IPS-18c (cell line): ENCODE results near the gene PTPN4.

ENCODE experiments used
- H3K4me3 ChIP-seq: 2 replicates; pipeline ENCODE4 v1.7.0; 2013; ENCODE audit warnings: low read depth, mild to moderate bottlenecking, low read length, moderate library complexity; ENCODE audit not compliant: insufficient read depth
- H3K9me3 ChIP-seq: one replicate; pipeline ENCODE4 v1.6.1; 2013; ENCODE audit warnings: mild to moderate bottlenecking, low read length, moderate library complexity; ENCODE audit not compliant: control insufficient read depth, insufficient read depth

Gene PTPN4

GRCh38 chr2:119856469-119856901 is 96.8 kb downstream of the PTPN4 start:
- Histone ChIP-seq H3K4me3 (no peak overlapping the region), H3K9me3 (peaks cover 4% of the 10 kb centered on the region)

DNA sequence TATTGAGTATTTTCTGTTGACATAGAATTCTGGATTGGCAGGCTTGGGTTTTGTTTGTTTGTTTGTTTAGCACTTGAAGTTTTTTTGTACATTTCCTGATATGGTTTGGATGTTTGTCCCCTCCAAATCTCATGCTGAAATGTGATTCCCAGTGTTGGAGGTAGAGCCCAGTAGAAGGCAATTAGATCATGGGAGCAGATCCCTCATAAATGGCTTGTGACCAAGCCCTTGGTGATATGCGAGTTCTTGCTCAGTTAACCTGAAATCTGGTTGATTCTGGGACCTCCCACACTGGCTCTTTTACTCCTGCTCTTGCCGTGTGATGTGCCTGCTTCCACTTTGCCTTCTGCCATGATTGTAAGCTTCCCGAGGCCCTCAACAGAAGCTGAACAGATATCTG is 98.0 kb downstream of the PTPN4 start:
- H3K9me3 ChIP-seq, result no peaks in the 10 kb centered on the region

GRCh38 chr2:119859528-119859927 is 99.8 kb downstream of the PTPN4 start:
- H3K4me3 ChIP-seq, result no peak overlapping the region
- no peaks in the 10 kb centered on the region for H3K9me3 ChIP-seq

More for the DNA sequence above, 98.0 kb downstream of the PTPN4 start:
- no peak overlapping the region for H3K4me3 ChIP-seq

- H3K4me3 ChIP-seq, result no peak overlapping the region
- no peaks in the 10 kb centered on the region for H3K9me3 ChIP-seq
Observed at GRCh38 chr2:119860924-119861323, 101.2 kb downstream of the PTPN4 start.

DNA sequence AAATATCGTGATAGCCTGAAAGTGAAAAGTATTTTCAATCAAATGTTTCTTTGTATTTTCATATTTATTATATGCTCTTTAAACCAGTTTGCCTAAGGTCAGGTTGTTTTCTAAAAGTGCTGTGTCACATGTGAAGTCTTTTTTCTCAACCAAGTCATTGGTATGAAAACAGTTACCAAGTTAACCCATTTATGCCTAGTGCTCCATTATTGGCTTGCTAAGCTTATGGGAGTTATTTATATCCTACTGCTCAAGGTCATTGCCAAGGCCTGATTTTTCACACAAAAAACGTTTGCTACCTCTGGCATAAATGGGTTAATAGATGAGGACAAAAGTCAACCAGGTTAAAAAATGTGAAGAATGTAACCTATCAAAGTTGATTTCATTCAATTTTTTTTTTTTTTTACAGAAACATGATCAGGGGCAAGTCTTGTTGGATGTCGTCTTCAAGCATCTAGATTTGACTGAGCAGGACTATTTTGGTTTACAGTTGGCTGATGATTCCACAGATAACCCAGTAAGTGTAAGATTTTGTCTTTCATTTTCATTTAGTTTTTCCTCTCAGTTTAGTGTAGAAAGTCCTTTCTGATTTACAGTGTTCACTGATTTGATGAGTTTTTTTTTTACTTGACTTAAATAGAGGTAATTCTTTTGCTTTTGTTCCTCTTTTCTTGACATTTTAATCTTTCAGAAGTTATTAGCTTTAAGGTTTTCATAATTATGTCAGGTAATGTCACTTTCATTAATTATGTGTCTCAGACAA is 102.6 kb downstream of the PTPN4 start:
- no peak overlapping the region for H3K4me3 ChIP-seq
- H3K9me3 ChIP-seq, result no peaks in the 10 kb centered on the region

DNA sequence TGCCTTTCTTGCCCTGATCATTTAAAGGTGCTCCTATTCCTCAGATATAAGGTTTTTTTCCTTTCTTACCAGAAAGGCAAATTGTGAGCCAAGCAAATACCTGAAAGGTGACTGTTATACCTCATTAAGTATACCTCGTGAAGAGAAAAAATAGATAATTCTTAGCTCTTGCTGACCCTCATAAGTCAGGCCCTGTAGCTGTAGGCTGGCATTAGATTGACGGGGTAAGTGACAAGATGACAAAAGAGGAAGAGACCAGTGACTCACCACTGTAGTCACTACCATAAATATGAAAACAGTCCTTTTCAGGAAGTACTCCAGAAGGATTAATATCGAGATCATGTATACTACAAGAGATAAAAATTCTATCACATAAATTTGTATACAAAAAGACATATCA is 104.6 kb downstream of the PTPN4 start:
- Histone ChIP-seq H3K4me3 (no peak overlapping the region), H3K9me3 (no peaks in the 10 kb centered on the region)

GRCh38 chr2:119871725-119872124 is 112.0 kb downstream of the PTPN4 start:
- Histone ChIP-seq H3K4me3 (no peak overlapping the region), H3K9me3 (no peaks in the 10 kb centered on the region)

GRCh38 chr2:119873350-119874315 is 113.9 kb downstream of the PTPN4 start:
- no peak overlapping the region for H3K4me3 ChIP-seq
- no peaks in the 10 kb centered on the region for H3K9me3 ChIP-seq

- Histone ChIP-seq H3K9me3 (no peaks in the 10 kb centered on the region), H3K4me3 (no peak overlapping the region)
Observed at GRCh38 chr2:119879502-119879901, 119.8 kb downstream of the PTPN4 start.

DNA sequence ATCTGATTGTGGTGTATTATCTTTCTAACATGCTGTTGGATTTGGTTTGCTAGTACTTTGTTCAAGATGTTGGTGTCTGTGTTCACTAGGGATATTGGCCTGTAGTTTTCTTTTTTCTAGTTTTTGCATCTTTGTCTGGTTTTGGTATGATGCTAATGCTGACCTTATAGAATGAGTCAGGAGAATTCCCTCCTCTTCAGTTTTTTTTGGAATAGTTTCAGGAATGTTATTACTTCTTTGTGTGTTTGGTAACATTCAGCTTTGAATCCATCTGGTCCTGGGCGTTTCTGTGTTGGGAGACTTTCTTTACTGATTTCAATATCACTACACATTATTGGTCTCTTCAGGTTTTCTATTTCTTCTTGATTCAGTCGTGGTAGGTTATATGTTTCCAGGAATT is 129.0 kb downstream of the PTPN4 start:
- Histone ChIP-seq H3K4me3 (no peak overlapping the region), H3K9me3 (no peaks in the 10 kb centered on the region)

DNA sequence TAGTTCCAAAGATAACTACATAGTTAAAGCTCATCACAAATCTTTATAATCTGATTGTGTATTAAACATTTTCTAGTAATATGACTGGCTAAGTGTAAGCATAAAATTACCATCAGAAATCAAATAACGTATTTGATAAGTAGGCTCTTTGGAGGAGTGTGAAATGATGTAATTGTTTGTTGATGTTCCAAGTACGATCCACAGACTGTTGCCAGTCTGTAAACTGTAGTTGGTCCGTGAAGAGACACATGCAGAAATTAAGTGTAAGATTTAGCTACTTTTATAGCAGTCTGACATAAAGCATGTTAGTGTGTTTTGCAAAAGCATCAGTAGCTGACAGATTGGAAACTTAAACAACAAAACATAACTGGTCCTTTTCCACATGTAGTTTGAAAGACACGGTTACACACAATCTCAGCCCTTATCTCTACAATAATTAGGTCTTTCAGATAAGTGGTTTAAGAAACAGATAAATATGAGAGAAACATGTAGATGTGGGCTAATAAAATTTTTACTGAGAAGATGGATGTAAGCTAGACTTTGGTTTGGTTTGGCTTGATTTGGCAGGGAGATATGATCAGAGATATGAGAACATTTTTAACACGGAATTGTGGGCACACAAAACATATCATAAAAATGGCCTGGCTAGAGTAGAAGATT is 138.1 kb downstream of the PTPN4 start:
- no peaks in the 10 kb centered on the region for H3K9me3 ChIP-seq
- H3K4me3 ChIP-seq, result no peak overlapping the region

DNA sequence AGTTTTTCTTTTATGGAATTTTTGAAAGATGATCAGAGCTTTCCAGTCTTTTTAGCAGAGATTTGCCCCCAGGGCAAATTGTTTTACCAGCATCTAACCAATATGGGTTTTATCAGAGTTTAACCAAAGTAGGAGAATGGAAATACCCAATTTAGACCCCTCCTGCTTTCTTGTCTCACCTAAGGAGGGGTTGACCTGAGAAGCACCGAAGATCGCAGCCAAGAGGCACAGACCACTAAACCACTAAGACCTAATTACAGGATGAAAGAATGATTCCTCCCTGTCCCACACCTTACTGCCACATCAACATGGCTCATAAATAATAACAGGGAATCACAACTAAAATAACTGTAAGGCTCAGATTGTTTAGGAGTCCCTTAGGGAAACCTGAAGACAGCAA is 141.3 kb downstream of the PTPN4 start:
- H3K4me3 ChIP-seq, result no peak overlapping the region

DNA sequence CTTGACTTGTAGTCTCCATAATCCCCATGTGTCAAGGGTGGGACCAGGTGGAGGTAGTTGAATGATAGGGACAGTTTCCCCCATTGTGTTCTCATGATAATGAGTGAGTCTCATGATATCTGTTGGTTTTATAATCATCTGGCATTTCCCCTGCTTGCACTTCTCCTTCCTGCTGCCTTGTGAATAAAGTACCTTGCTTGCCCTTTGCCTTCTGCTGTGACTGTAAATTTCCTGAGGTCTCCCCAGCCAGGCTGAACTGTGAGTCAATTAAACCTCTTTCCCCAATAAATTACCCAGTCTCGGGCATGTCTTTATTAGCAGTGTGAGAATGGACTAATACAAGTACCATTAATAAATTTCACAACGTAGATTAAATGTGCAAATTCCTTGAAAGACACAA is 150.8 kb downstream of the PTPN4 start:
- H3K4me3 ChIP-seq, result no peak overlapping the region
- no peaks in the 10 kb centered on the region for H3K9me3 ChIP-seq

More for the DNA sequence above, 141.3 kb downstream of the PTPN4 start:
- H3K9me3 ChIP-seq, result no peaks in the 10 kb centered on the region

DNA sequence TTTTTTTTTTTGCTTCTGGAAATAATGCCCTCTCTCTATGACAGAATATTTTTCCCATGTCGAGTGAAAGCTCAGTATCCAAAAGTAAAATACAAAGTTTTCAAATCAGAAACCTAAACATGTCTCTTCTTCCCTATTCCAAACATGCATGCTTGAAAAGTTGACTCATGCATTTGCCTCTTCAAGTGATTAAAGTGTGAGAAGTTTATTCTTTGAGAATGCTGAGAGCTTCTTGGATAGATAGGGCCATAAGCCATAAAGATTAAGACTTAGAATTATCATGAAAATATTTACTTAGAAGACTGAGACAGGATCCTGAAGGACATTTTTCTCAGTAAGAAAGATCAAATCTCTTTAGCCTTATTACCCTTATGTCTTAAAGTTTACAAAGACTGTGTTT is 154.5 kb downstream of the PTPN4 start:
- no peak overlapping the region for H3K4me3 ChIP-seq
- no peaks in the 10 kb centered on the region for H3K9me3 ChIP-seq

DNA sequence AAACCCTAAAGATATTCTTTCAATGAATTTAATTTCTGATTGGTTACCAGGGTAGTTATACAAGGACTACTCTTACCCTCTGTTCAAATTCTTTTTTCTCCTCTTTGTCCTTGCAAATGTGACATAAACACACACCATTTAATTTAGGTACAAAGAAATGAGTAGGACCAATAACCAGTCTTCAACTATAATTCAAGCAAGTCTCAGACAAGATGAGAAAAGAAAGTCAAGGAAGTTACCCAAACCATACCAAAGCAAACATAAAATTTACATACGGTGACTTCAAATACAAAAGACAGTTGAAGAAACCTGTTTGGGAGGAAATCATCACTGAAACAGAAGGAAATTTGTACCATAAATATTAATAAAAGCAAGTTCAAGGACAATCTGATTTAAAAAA is 162.1 kb downstream of the PTPN4 start:
- Histone ChIP-seq H3K9me3 (no peaks in the 10 kb centered on the region), H3K4me3 (no peak overlapping the region)

DNA sequence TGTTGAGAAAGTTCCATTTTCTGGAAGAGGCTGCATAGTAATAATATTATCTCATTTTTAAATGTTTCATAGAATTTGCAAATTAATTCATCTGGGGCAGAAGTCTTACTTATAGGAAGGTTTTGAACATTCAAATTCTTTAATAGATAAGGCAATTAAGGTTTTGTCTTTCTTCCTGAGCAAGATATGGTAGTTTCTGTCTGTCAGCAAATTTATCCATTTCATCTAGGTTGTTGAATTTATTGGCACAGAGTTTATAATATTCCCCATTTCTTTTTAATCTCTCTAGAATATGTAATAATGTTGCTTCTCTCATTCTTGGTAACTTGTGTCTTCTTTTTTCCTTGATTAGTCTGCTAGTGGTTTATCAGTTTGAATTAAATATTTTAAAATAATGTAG is 163.0 kb downstream of the PTPN4 start:
- no peak overlapping the region for H3K4me3 ChIP-seq
- no peaks in the 10 kb centered on the region for H3K9me3 ChIP-seq

GRCh38 chr2:119929537-119929936 is 169.8 kb downstream of the PTPN4 start:
- Histone ChIP-seq H3K4me3 (no peak overlapping the region), H3K9me3 (no peaks in the 10 kb centered on the region)

DNA sequence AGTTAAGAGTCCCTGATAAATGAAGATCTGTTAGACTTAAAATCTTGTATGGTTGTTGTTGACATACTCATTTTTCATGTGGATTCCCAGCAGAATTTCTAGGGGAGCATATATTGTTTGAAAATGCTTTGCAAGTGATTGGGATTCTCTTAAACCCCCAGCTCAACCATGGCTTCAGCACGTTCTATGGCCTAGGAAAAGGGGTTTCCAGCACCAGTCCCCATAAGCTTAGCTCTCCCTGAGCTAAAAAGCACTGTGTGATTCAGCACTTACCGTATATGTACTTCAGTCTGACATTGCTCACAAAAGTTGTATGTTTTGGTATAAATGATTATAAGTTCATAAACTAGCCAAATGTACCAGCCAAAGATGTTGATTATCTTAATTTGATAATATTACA is 173.1 kb downstream of the PTPN4 start:
- no peak overlapping the region for H3K4me3 ChIP-seq
- no peaks in the 10 kb centered on the region for H3K9me3 ChIP-seq
